Activated T-cell treated with anti-CD3 and anti-CD28 coated beads for 4 hours (primary cell): ENCODE results near the gene POC1B.
"Not testable (repeated sequence)": the region's sequence is repeated elsewhere in the genome, so short reads cannot be mapped to it uniquely, and the experiment has no call there.

ENCODE experiments used
- DNase-seq: peaks from one replicate; pipeline ENCODE4 v3.0.0-alpha.2; 2020

POC1B gene

GRCh38 chr12:89459279-89459678 lies 66.6 kb downstream of the POC1B start:
- not testable (repeated sequence) for DNase-seq

- DNase-seq, result no peak
Measured at GRCh38 chr12:89456565-89456964, 69.3 kb downstream of the POC1B start.

- no peak for DNase-seq
Measured at GRCh38 chr12:89454080-89454848, 71.6 kb downstream of the POC1B start.

- DNase-seq, result no peak
Measured at GRCh38 chr12:89453121-89453978, 72.5 kb downstream of the POC1B start.

- DNase-seq, result no peak
Measured at GRCh38 chr12:89451841-89452251, 74.0 kb downstream of the POC1B start.

GRCh38 chr12:89450907-89451306 lies 74.9 kb downstream of the POC1B start:
- no peak for DNase-seq

- no peak for DNase-seq
Measured at GRCh38 chr12:89448951-89449371, 76.9 kb downstream of the POC1B start.

GRCh38 chr12:89448526-89448925 lies 77.3 kb downstream of the POC1B start:
- no peak for DNase-seq

- DNase-seq, result no peak
Measured at GRCh38 chr12:89439941-89440340, 85.9 kb downstream of the POC1B start.

GRCh38 chr12:89437231-89437630 lies 88.6 kb downstream of the POC1B start:
- DNase-seq, result no peak

GRCh38 chr12:89436062-89436461 lies 89.8 kb downstream of the POC1B start:
- DNase-seq, result no peak

GRCh38 chr12:89433634-89434033 lies 92.2 kb downstream of the POC1B start:
- DNase-seq, result no peak

GRCh38 chr12:89432396-89432795 lies 93.5 kb downstream of the POC1B start:
- DNase-seq, result no peak

GRCh38 chr12:89429528-89429927 lies 96.3 kb downstream of the POC1B start:
- no peak for DNase-seq

- DNase-seq, result no peak
Measured at GRCh38 chr12:89427508-89428156, 98.2 kb downstream of the POC1B start.

- no peak for DNase-seq
Measured at GRCh38 chr12:89424846-89425245, 101.0 kb downstream of the POC1B start.

- no peak for DNase-seq
Measured at GRCh38 chr12:89424389-89424788, 101.5 kb downstream of the POC1B start.

- no peak for DNase-seq
Measured at GRCh38 chr12:89421092-89421835, 104.6 kb downstream of the POC1B start.

GRCh38 chr12:89418228-89418910 lies 107.5 kb downstream of the POC1B start:
- DNase-seq, result no peak

- DNase-seq, result no peak
Measured at GRCh38 chr12:89417246-89417977, 108.4 kb downstream of the POC1B start.

- no peak for DNase-seq
Measured at GRCh38 chr12:89416049-89416792, 109.6 kb downstream of the POC1B start.
